Measurements from ENCODE around the gene RPS6KC1. TPM values are rescaled to one million over a fixed set of nuclear protein-coding genes. Genes with fewer than 3 reads are reported as not detected.

Gene RPS6KC1
- total and polyA plus RNA-seq, 2 donors (not counting 3 experiments of a cell fraction or from before 2014, with no cell fraction given): 5.1 to 18.6 TPM

- dilution Hi-C loops (cut with MboI; ENCODE audit: extremely low pct_ligation_motif_present, low sequenced_read_pairs): no loop called here
- H3K36me3 ChIP-seq (ENCODE audit: control insufficient read depth in 2 of 2, extremely low read depth in 1 of 2, insufficient read depth in 2 of 2, low read length in 2 of 2): peaks cover 0 to 2% of the 10 kb centered on the region in 2 experiments
- ChIA-PET CTCF (no interaction called here), POLR2A (interaction anchor here (0.7 kb wide), 1 partner anchor 1966 kb away, joined by 5 read pairs; no protein-coding TSS in a partner anchor)
- TF ChIP-seq CTCF (IDR thresholded peaks at IDR 0.05; ENCODE audit: extremely low read depth in 1 of 2, insufficient read depth in 1 of 2, low read depth in 1 of 2, low read length in 2 of 2) (no peak), JUN (IDR thresholded peaks at IDR 0.05; ENCODE audit: borderline replicate concordance, insufficient read depth, insufficient read length, low read depth) (no peak), GATA2 (IDR thresholded peaks at IDR 0.05; ENCODE audit: insufficient read depth, insufficient read length, low read depth, low read length) (no peak), POLR2AphosphoS5 (IDR thresholded peaks at IDR 0.05; ENCODE audit: insufficient read depth, low read depth, low read length) (no peak), FOS (IDR thresholded peaks at IDR 0.05; ENCODE audit: borderline replicate concordance, insufficient read depth, low read length) (no peak), POLR2A (IDR thresholded peaks at IDR 0.05; ENCODE audit: low read depth, low read length) (no peak), EZH2 (IDR thresholded peaks at IDR 0.05; ENCODE audit: borderline replicate concordance, low read depth, low read length, severe bottlenecking) (no peak), MAX (IDR thresholded peaks at IDR 0.05; ENCODE audit: insufficient read depth, insufficient read length) (no peak), MYC (IDR thresholded peaks at IDR 0.05; ENCODE audit: low read depth, low read length) (no peak)
- no peak overlapping the region for H3K9ac ChIP-seq (replicated peaks; ENCODE audit: extremely low read depth, insufficient read depth, low read length)
- no peak overlapping the region for H3K4me3 ChIP-seq (replicated peaks in 1 of 3; ENCODE audit: insufficient read depth in 1 of 3, low read depth in 1 of 3, low read length in 3 of 3)
- DNase-seq (ENCODE audit: low read depth, low spot score): no peak
- H3K27me3 ChIP-seq (ENCODE audit: control insufficient read depth in 2 of 2, insufficient read depth in 2 of 2, low read length in 2 of 2): peaks cover 5 to 7% of the 10 kb centered on the region in 2 experiments
- peaks cover 6% of the 10 kb centered on the region for H3K4me1 ChIP-seq (ENCODE audit: control insufficient read depth, extremely low read depth, insufficient read depth, low read length)
- no peaks in the 10 kb centered on the region for H3K9me1 ChIP-seq (replicated peaks; ENCODE audit: control insufficient read depth, extremely low read depth, insufficient read depth, low read length)
- intact Hi-C loops (cut with micrococcal nuclease): no loop called here
- no peak overlapping the region for H3K4me2 ChIP-seq (ENCODE audit: insufficient read depth, low read length)
- H3K79me2 ChIP-seq (ENCODE audit: control insufficient read depth, insufficient read depth, low read length): peaks cover 17% of the 10 kb centered on the region
- H2AFZ ChIP-seq (ENCODE audit: low read depth, low read length): no peak overlapping the region
- no peak overlapping the region for H3K27ac ChIP-seq (ENCODE audit: insufficient read depth, low read depth, low read length)
- no peaks in the 10 kb centered on the region for H4K20me1 ChIP-seq (replicated peaks; ENCODE audit: control insufficient read depth, extremely low read depth, insufficient read depth, low read length)
- no peaks in the 10 kb centered on the region for H3K9me3 ChIP-seq (replicated peaks; ENCODE audit: control insufficient read depth, insufficient read depth, low read length)
- FAIRE-seq: no peak
- BruUV-seq (replicated peaks): no TSS peak
Observed at GRCh38 chr1:213017447-213018273, 33.4 kb upstream of the RPS6KC1 start.

Data from endothelial cell of umbilical vein (primary cell).